VCaP (cell line): ENCODE measurements around the gene PES1.

ENCODE experiments used
- H3K27ac ChIP-seq: fragments of 450-650 bp; 2 replicates; pipeline ENCODE4 v1.5.1; 2017
- TF ChIP-seq, protein P1 (sequence below): fragments of 450-650 bp; conservative IDR thresholded peaks from 2 replicates; pipeline ENCODE4 v1.5.1; 2017; ENCODE audit warnings: mild to moderate bottlenecking, moderate library complexity

PES1 gene

DNA sequence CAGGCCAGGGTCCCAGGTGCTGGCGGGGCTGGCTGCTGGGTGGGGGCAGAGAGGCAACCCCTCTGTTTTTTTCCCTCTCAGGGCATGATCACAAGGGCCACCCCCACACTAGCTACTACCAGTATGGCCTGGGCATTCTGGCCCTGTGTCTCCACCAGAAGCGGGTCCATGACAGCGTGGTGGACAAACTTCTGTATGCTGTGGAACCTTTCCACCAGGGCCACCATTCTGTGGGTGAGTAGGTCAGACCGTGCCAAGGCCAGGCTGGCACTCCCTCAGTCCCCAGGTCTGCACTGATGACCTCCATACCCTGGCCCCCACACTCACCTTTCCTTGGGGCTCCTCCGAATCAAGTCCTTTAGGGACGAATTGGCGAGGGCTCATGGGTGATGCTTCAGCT is 22.6 kb upstream of the PES1 start:
- TF ChIP-seq, protein P1, sequence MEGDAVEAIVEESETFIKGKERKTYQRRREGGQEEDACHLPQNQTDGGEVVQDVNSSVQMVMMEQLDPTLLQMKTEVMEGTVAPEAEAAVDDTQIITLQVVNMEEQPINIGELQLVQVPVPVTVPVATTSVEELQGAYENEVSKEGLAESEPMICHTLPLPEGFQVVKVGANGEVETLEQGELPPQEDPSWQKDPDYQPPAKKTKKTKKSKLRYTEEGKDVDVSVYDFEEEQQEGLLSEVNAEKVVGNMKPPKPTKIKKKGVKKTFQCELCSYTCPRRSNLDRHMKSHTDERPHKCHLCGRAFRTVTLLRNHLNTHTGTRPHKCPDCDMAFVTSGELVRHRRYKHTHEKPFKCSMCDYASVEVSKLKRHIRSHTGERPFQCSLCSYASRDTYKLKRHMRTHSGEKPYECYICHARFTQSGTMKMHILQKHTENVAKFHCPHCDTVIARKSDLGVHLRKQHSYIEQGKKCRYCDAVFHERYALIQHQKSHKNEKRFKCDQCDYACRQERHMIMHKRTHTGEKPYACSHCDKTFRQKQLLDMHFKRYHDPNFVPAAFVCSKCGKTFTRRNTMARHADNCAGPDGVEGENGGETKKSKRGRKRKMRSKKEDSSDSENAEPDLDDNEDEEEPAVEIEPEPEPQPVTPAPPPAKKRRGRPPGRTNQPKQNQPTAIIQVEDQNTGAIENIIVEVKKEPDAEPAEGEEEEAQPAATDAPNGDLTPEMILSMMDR = no peak
- no peak overlapping the region for H3K27ac ChIP-seq

DNA sequence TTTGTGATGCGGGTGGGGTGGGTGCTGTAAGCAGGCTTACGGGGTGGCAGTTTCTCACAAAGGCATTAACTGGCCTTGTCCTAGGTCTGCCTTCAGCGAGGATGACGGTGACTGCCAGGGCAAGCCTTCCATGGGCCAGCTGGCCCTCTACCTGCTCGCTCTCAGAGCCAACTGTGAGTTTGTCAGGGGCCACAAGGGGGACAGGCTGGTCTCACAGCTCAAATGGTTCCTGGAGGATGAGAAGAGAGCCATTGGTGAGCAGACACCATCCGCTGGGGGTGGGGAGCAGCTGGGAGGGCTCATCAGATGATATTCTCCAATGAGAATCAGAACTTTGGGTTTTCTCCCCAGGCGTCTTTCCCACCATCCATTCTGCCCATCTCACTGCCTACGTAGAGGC is 21.1 kb upstream of the PES1 start:
- TF ChIP-seq, protein P1 = no peak
- H3K27ac ChIP-seq = no peak overlapping the region

DNA sequence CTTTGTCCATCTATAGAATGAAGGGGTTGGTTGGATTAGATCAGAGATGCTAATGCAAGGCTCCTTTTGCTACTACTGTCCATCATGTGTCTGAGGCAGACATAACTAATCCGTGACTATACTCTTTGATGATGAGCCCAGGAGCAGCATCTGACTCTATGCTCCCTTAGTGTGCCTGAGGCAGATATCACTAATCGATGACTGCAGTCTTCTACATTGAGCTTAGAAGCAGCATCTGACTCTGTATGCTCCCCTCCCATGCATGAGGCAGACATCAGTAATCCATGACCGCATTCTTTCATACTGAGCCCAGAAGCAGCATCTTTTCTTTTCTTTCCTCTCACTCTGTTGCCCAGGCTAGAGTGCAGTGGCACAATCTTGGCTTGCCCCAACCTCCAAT is 19.5 kb upstream of the PES1 start:
- H3K27ac ChIP-seq = no peak overlapping the region
- TF ChIP-seq, protein P1 = no peak

DNA sequence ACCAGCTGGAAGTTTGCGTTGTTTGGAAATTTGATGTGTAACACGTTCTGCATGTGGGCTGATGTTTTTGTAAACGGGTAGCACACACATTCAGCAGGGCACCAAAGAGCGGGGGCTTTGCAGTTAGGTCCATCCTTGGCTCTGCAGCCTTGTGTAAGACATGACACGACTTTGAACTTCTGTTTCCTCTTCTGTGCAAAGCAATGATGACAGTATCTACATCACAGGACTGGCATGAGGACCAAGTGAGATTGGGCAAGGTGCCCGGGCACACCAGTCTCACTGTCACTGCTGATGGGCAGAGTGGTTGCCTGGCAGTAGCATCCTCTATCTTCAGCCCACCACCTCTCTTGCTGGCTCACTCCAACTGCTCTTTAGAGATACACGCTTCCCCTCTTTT is 18.6 kb upstream of the PES1 start:
- TF ChIP-seq, protein P1 = no peak

DNA sequence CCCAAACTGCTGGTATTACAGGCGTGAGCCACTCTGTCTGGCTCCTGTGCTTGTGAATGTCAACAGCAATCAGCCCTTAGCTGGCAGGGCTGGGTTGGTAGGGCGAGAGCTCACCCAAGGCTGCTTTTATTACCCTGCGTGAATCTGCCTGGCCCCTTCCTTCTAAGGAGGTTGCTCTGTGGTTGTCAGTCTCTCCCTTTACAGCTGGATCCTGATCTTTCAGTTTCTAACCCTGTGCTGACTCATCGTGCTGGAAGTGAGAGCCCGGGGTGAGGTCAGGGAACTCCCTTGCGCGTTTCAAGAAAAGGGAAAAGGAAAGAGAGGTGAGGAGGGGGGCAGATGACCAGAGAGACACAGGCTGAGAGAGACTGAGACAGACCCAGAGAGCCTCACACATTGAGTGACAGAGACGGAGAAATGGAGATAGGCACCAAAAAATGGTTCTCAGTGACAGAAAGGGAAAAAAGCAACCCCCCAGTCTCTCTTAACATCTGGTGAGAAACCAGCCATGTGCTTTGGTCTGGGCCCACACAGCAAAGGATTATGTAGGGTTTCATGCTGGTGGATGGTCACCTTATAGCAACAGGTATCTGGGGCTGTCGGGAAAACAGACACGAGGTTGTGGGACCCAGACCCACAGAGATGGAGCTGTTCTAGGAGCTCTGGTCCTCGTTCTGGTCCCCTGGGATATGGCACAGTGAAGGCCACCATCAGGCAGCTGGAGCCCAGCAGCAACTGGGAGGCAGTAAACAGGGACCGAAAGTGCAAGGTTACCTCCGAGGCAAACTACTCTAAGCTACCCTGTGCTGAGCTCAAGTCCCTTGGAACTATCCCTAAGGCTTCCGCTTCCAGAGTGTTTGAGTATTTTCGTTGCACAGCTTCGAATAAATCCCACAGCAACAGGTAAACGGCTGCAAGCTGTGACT is 17.8 kb upstream of the PES1 start:
- TF ChIP-seq, protein P1 = no peak
- no peak overlapping the region for H3K27ac ChIP-seq

More for the DNA sequence above, 18.6 kb upstream of the PES1 start:
- no peak overlapping the region for H3K27ac ChIP-seq

DNA sequence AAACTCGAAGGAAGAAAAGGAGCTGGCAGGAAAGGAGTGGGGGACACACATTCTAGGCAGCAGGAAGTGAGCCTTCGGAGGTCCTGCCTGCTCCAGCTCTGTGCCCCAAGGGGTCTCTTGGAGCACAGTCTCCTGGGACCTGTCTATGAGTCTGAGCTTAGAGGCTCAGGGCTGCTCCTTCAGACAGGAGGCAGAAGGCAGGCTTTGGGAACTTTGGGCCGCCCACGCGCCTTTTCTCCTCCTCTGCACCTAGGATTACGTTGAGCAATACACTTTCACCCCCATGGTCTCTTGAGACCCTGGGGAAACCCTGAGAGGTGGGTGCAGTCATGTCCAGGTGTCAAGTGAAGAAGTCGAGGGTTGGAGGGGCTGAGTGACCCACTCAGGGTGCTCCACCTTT is 16.2 kb upstream of the PES1 start:
- H3K27ac ChIP-seq = no peak overlapping the region
- TF ChIP-seq, protein P1 = no peak

DNA sequence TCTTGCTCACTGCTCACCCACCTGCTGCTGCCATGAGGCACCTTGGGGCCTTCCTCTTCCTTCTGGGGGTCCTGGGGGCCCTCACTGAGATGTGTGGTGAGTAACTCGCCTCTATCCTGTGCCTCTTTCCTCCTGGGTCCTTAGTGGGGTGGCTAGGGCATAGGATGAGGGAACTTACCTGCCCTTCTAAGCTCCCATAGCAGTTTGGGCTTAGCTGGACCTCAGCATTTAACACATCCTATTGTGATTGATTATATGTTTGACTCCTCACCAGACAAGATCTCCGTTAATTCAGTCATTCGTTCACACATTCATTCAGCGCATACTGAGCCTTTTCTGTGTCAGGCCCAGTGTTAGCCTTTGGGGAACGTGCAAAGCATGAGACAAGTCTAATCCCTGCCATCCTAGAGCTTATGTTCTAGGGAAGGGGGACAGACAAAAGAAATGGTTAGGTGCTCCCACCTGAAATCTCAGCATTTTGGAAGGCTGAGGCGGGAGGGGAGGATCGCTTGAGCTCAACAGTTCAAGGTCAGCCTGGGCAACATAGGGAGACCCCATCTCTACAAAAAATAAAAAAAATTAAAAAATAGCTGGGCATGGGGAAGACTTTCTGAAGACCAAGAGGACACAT is 15.7 kb upstream of the PES1 start:
- peak overlapping the region; percentile 72 for H3K27ac ChIP-seq

More for the DNA sequence above, 15.7 kb upstream of the PES1 start:
- TF ChIP-seq, protein P1 = no peak
